Activated naive CD4-positive, alpha-beta T cell (primary cell): ENCODE measurements around the gene BRD8.
"Not testable (repeated sequence)": the region's sequence is repeated elsewhere in the genome, so short reads cannot be mapped to it uniquely, and the experiment has no call there.

Experiments used
- DNase-seq, 4 experiments: peaks; one replicate each; lab custom pipeline; 2025; lab: John Stamatoyannopoulos, UW

Gene BRD8

GRCh38 chr5:138157626-138158025 is 20.8 kb downstream of the BRD8 start:
- no peak for DNase-seq

- not testable (repeated sequence) for DNase-seq
These were observed 22.5 kb downstream of the BRD8 start for GRCh38 chr5:138155977-138156376.

- no peak for DNase-seq
These were observed 28.9 kb downstream of the BRD8 start for GRCh38 chr5:138149530-138149929.

GRCh38 chr5:138148811-138149210 is 29.6 kb downstream of the BRD8 start:
- DNase-seq = no peak

- not testable (repeated sequence) for DNase-seq
These were observed 34.9 kb downstream of the BRD8 start for GRCh38 chr5:138143578-138143977.

GRCh38 chr5:138141734-138142133 is 36.7 kb downstream of the BRD8 start:
- DNase-seq = no peak

GRCh38 chr5:138140268-138140667 is 38.2 kb downstream of the BRD8 start:
- DNase-seq = no peak

- DNase-seq = no peak
These were observed 38.7 kb downstream of the BRD8 start for GRCh38 chr5:138139781-138140090.

- DNase-seq = no peak
These were observed 39.3 kb downstream of the BRD8 start, which contains the start of gene NME5 for GRCh38 chr5:138138949-138139780. Gene NME5 (minus strand): TSS chr5:138139428. CDS start chr5:138138780, 648 bp downstream.

- no peak for DNase-seq
These were observed 45.9 kb downstream of the BRD8 start for GRCh38 chr5:138132543-138132942.

GRCh38 chr5:138129347-138129746 is 49.1 kb downstream of the BRD8 start:
- DNase-seq = no peak

GRCh38 chr5:138128334-138128733 is 50.1 kb downstream of the BRD8 start:
- no peak for DNase-seq

GRCh38 chr5:138115254-138115653 is 63.2 kb downstream of the BRD8 start:
- DNase-seq = no peak

GRCh38 chr5:138111937-138112336 is 66.5 kb downstream of the BRD8 start:
- DNase-seq = no peak

GRCh38 chr5:138111181-138111580 is 67.2 kb downstream of the BRD8 start:
- DNase-seq = no peak

GRCh38 chr5:138110266-138110963 is 68.0 kb downstream of the BRD8 start:
- no peak for DNase-seq

- DNase-seq = no peak
These were observed 68.8 kb downstream of the BRD8 start for GRCh38 chr5:138109463-138110265.

- DNase-seq = no peak
These were observed 71.2 kb downstream of the BRD8 start for GRCh38 chr5:138107213-138107612.

GRCh38 chr5:138105709-138106108 is 72.7 kb downstream of the BRD8 start:
- no peak for DNase-seq

GRCh38 chr5:138103319-138103637 is 75.2 kb downstream of the BRD8 start:
- no peak for DNase-seq

GRCh38 chr5:138102454-138103318 is 75.7 kb downstream of the BRD8 start:
- no peak for DNase-seq
